ENCODE measurements around the gene NR2C2.

The NR2C2 gene

GRCh38 chr3:14984581-14985113 lies 37.3 kb downstream of the NR2C2 start:
- Mint-ChIP-seq H3K36me3 (ENCODE audit: low read depth) (peaks cover 47% of the 10 kb centered on the region), H3K4me1 (peaks cover 6% of the 10 kb centered on the region), H3K4me3 (no peak overlapping the region), H3K9me3 (peaks cover 15% of the 10 kb centered on the region), H3K27ac (no peak overlapping the region), H3K27me3 (ENCODE audit: low read depth, poor library complexity) (no peaks in the 10 kb centered on the region)
- TF ChIP-seq, protein P1, sequence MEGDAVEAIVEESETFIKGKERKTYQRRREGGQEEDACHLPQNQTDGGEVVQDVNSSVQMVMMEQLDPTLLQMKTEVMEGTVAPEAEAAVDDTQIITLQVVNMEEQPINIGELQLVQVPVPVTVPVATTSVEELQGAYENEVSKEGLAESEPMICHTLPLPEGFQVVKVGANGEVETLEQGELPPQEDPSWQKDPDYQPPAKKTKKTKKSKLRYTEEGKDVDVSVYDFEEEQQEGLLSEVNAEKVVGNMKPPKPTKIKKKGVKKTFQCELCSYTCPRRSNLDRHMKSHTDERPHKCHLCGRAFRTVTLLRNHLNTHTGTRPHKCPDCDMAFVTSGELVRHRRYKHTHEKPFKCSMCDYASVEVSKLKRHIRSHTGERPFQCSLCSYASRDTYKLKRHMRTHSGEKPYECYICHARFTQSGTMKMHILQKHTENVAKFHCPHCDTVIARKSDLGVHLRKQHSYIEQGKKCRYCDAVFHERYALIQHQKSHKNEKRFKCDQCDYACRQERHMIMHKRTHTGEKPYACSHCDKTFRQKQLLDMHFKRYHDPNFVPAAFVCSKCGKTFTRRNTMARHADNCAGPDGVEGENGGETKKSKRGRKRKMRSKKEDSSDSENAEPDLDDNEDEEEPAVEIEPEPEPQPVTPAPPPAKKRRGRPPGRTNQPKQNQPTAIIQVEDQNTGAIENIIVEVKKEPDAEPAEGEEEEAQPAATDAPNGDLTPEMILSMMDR (IDR thresholded peaks at IDR 0.05): no peak
- no peak for DNase-seq

- Mint-ChIP-seq H3K36me3 (ENCODE audit: low read depth) (peaks cover 18% of the 10 kb centered on the region), H3K9me3 (peaks cover 14% of the 10 kb centered on the region), H3K4me1 (peaks cover 24% of the 10 kb centered on the region), H3K27me3 (ENCODE audit: low read depth, poor library complexity) (peaks cover under 1% of the 10 kb centered on the region), H3K4me3 (no peak overlapping the region), H3K27ac (peak overlapping the region; percentile 10)
- TF ChIP-seq, protein P1 (IDR thresholded peaks at IDR 0.05): no peak
- no peak for DNase-seq
Measured at GRCh38 chr3:14988988-14989394, 41.6 kb downstream of the NR2C2 start.

DNA sequence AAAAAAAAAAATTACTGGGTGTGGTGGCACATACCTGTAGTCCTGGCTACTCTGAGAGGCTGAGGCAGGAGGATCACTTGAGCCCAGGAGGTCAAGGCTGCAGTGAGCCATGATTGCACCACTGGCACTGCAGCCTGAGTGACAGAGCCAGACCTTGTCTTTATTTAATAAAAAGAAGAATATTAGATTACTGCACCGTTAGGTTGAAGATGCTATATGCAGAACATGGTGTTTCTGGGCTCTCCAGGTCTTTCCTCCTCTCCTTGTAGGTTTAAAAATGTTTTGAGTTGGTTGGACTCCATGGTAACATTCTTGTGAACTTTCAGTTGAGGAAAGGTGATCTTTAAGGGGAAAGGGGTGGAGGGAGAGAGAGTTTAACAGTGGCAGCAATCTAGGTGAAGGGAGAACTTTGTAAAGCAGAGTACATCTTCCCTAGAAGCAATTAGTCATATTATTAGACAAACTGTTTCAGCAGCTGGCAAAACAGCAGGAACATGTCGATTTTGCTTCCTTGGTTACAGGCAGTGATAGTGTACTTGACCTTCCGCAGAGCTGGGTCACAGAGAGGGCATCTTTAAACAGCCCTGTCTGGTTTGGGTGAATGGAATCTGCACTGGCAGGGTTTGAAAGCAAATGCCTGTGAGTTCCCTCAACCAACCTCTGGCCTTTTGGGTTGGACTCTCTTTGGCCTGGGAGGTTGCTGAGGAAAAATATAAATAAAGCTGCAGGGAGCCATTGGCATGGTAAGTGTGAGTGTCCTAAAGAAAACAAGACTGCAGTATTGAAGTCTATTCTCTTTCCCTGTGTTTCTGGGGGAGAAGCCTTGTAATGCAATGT lies 42.8 kb downstream of the NR2C2 start:
- peak; percentile 6 for DNase-seq
- H3K27me3 Mint-ChIP-seq (ENCODE audit: low read depth, poor library complexity): peaks cover 2% of the 10 kb centered on the region
- no peak overlapping the region for H3K27ac Mint-ChIP-seq
- H3K9me3 Mint-ChIP-seq: peaks cover 3% of the 10 kb centered on the region
- TF ChIP-seq, protein P1 (IDR thresholded peaks at IDR 0.05): no peak
- H3K36me3 Mint-ChIP-seq (ENCODE audit: low read depth): peaks cover 8% of the 10 kb centered on the region
- H3K4me3 Mint-ChIP-seq: no peak overlapping the region
- peaks cover 24% of the 10 kb centered on the region for H3K4me1 Mint-ChIP-seq

GRCh38 chr3:14990780-14991148 lies 43.4 kb downstream of the NR2C2 start:
- TF ChIP-seq, protein P1 (IDR thresholded peaks at IDR 0.05): no peak
- Mint-ChIP-seq H3K9me3 (peaks cover 3% of the 10 kb centered on the region), H3K4me3 (no peak overlapping the region), H3K27ac (no peak overlapping the region), H3K36me3 (ENCODE audit: low read depth) (peaks cover 8% of the 10 kb centered on the region), H3K27me3 (ENCODE audit: low read depth, poor library complexity) (peaks cover 2% of the 10 kb centered on the region), H3K4me1 (peaks cover 24% of the 10 kb centered on the region)
- no peak for DNase-seq

GRCh38 chr3:14991151-14991742 lies 43.9 kb downstream of the NR2C2 start:
- Mint-ChIP-seq H3K4me3 (no peak overlapping the region), H3K36me3 (ENCODE audit: low read depth) (peaks cover 13% of the 10 kb centered on the region), H3K27me3 (ENCODE audit: low read depth, poor library complexity) (peaks cover 2% of the 10 kb centered on the region), H3K4me1 (peaks cover 24% of the 10 kb centered on the region), H3K27ac (peak overlapping the region; percentile 25), H3K9me3 (peaks cover 3% of the 10 kb centered on the region)
- TF ChIP-seq, protein P1 (IDR thresholded peaks at IDR 0.05): no peak
- no peak for DNase-seq

Data from nephron progenitor cell (in vitro differentiated cells).